Activated T-cell treated with anti-CD3 and anti-CD28 coated beads, Interleukin-2, amount 50 U/mL, for 1 hour (primary cell): Measurements from ENCODE around the gene ADGB.

Experiments
- DNase-seq: peaks from one replicate; pipeline ENCODE4 v3.0.0-alpha.2; 2020

Gene ADGB

DNA sequence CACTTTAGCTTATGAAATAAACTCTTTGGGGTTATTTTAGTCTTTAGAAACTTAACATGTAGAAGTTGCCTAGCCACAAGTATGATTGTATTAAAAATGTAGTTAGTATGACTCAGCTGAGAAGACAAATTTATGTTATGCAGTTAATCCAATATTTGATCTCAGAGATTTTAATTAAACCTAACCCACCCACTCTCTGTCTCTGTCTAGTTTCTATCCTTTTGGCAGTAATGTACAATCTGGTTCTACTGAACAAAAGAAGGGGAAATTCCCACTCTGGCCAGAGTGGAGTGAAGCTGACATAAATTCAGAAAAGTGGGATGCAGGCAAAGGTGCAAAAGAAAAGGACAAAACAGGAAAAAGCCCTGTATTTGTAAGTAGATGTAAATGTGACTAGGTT, 36.4 kb downstream of the ADGB start:
- DNase-seq: no peak

DNA sequence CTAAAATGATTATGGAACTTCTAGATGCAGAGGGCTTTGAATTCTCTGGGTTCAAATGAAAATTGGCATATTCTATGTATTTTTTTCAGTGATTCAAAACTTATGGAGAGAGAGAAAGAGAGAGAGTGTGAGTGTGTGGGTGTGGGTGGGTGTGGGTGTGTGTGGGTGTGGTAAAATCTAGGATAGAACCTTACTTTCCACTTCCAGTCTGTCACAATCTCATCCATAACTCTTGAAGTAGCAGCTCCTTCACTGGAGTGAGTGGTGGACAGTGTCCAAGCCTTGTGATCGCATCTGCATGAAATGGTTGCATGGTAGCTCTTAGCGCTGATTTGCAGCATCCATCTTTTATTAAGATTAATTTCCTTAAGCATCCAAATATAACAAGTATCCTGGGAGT, 37.7 kb downstream of the ADGB start:
- no peak for DNase-seq

DNA sequence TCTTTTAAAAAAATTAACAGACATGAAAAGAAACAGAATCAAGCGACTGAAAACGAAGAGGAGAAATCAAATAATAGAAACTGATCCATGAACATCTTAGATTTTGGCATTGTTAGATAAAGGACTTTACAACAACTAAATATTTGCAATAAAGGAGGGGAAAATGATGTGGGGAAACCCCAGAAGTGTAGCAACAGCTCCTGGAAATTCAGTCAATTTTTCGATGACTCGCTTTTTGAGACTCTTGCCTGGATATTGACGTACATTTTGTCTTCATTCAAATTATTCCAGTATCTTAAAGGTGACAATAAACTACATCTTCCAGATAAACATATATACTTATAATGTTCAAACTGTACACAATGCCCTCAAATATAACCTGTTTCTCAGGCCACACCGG, 44.1 kb downstream of the ADGB start:
- DNase-seq: no peak

DNA sequence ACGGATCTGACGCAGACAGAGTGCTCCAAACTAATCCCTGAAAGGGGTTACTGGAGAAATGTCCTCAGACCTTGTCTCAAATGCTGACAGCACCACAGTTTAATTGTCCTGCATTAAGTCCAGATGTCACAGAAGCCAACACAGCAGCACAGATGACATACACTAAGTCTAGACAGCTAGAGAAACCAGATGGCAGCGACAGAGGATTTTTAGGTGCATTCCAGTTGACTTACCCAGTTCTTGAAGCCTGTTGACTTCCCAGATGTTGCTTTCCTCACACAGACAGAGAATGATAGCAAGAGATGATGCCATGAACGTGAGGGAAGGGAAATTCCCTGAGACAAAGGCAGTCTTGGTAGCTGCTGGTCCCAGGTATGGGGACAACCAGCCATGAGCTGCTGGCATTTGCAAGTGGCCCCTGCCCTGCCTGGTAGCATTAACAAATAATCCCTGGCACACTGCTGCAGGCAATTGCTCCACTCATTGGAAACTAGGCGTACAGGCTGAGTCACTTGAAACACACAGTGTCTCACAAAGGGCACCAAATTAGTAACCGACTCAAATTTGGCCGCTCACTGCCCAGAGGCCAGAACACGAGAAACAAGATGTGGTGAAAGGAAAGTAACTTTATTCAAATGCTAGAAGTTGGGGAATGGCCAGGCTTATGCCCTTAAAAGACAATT, 52.2 kb downstream of the ADGB start:
- DNase-seq: no peak

DNA sequence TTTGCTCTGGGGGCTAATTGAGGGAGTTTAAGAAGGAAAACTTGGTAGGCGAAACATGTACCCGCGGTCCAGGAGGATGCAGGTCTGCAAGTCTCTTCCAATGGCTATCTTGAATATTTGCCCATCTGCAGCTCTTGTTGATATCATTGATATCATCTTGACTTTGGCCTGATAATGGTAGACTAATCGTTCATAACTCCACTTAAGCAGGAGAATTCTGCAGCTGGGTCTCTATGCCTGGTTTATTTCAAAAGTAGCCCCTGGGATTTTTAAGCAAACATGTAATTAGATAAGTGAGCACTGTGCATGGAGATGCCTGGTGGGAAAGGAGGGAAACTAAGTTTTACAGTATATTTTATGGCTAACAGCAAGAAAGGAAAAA, 52.7 kb downstream of the ADGB start:
- DNase-seq: no peak

DNA sequence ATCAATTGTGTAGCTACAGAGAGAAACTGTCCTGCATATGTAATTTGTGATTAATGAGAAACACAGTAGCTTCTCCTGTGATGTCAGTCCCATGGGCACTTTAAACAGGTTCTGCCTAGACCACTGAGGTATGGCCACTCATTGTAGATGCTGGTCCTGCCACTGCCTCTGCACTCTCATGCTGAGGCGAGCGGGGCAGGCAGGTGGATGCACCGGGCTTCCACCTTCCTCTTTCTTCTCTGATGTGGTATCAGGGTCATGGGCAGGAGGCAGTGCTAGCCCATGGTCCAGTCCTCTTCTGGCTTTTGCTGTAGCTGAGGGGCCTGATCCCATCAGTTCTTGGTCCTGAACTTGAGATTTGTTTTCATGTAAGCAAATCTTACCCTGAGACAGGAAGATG, 58.7 kb downstream of the ADGB start:
- no peak for DNase-seq

DNA sequence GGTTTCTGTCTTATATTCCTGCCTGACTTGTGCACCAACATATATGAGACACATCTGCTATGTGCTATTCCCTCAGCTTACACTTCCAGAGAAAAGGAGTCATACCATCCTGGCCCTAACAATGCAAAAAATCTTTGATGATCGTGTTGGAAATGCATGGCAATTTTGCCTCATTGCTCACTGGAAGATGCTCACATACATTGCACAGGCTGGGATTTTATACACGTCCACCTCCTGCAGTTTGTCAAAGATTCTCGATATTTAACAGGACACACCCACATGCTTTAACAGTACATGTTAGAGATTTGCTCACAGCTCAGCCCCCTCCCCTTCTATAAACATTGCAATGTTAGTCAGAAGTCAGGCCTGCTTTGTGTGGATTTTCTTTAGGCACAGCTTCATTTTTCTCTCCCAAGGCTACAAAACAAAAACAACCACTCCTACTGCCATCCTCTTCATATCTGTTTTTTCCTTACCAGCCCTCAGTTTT, 66.1 kb downstream of the ADGB start:
- no peak for DNase-seq

DNA sequence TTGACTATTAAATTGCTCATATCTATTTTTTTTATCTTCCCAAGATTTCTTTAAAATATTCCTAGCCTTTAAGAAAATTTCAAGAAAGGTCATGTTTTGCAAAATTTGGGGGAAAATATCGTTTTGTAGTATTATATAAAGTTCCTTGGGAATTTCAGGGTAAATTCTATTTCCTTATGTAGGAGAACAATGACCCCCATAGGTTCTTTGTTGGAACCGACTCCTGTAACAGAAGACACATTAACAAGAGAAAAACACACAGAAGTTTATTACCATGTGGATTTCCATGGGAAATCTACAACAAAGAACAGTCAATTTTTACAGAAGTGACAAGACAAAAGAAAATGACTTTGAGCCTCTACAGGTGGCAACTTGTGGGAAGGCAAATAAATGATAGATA, 68.1 kb downstream of the ADGB start:
- DNase-seq: no peak

DNA sequence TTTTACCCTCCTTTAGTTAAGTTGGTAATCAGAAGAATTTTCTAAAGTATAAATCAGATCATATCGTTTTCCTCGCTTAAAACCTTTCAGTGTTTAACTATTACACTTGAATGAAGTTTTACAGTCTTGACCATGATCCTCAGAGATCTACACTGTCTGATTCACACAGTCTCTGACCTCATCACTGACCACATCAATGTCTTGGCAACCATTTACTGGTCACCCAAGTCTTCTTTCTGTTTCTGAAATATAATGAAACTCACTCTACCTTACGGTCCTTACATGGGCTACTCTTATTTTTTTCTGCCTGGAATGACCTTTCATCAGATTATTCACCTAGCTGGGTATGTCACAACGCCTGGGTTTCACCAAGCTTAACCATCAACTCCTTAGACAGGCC, 71.4 kb downstream of the ADGB start:
- DNase-seq: no peak

DNA sequence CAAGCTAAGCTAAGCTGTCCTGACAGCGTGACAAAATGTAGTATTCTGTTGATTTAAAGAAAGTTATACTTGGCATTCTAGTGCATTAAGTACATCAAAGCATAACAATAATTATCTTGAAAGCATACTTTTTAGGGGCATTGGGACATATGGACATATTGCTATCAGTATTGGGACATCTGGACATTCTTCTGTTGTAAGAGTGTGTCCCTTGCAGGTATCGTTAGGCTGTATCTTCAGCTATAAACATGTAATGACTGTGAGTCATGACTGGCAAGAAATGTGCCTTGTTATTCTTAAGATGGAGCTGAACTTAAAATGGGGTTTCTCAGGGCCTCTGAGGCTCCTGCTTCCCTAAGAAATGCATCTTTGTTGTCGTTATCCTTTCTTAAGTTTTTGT, 74.3 kb downstream of the ADGB start:
- no peak for DNase-seq

DNA sequence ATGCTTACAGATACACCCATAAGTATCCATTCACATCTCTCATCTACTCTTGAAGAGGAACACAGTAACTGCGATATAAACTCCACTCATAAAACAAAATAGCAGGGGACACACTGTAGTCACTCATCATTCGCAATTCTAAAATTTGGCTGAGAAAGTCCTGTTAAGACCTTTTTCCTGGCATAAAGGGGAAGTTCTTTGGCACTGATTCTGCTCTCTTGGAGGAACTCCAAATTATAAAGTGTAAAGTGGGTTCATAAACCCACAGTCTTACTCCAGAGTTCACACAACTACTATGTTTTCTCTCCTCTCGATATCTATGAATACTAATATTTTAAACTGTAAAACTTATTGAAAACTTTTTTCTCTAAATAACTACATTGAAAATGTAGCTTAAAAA, 80.6 kb downstream of the ADGB start:
- DNase-seq: no peak

DNA sequence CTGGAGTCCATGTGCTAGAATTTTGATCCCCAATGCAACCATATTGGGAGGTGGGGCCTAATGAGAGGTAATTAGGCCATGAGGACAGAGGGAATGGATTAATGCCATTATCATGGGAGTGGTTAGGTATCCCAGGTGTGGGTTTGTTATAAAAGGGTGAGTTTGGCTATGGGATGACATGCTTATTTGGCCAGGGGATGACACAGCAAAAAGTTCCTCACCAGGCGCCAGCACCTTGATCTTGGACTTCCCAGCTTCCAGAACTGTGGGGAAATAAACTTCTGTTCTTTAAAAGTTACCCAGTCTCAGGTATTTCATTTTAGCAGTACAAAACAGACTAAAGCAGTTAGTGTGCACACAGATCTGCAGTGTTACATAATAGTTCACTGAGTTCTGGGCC, 84.1 kb downstream of the ADGB start:
- DNase-seq: no peak

DNA sequence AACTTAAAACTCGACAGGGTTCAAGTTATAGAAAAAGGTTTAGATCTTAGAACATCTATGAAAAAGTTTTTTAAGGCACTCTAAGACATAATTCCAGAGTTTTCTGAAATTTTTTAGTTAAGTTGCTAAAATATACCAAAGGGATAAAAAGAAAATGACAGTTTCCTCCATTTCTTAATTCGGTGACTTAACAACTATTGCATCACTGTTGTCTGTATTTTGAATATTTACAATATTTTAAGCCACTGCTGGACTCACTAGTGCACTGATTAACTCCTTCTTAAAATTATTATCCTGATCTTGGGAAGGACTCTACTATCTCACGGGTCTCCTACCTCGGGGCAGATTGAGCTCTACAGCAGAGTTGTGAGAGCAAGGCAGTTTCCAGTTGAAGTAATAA, 91.0 kb downstream of the ADGB start:
- no peak for DNase-seq

DNA sequence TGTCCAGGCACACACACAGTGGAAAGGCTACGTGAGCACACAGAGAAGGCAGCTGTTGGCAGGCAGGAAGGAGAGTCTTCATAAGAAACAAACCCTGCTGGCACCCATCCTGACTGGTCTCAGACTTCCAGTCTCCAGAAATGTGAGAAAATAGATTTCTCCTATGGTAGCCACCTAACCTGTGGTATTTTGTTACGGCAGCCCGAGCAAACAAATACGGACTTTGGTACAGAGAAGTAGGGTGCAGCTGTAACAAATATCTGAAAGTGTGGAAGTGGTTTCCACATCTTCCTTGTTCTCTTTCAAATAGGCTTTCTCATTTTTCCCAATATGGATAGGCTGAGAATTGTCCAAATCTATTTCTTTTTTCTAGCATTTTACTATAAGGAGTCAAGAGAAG, 94.6 kb downstream of the ADGB start:
- no peak for DNase-seq

DNA sequence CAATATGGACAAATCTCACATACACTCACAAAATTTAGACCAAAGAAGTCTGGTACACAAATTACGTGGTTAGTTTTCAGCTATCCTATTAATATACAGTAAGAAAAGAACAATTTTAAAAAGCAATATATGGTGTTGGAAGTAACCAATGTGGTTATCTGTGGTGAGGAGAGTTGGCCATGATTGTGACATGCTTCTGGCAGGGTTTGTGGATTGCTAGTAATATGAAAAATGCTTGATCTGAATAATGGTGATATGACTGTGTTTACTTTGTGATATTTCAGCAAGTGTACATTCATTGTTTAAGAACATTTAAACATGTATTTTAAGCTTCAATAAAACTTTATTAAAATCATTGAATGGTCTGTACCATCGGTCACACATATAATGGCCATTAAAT, 99.1 kb downstream of the ADGB start:
- DNase-seq: no peak

DNA sequence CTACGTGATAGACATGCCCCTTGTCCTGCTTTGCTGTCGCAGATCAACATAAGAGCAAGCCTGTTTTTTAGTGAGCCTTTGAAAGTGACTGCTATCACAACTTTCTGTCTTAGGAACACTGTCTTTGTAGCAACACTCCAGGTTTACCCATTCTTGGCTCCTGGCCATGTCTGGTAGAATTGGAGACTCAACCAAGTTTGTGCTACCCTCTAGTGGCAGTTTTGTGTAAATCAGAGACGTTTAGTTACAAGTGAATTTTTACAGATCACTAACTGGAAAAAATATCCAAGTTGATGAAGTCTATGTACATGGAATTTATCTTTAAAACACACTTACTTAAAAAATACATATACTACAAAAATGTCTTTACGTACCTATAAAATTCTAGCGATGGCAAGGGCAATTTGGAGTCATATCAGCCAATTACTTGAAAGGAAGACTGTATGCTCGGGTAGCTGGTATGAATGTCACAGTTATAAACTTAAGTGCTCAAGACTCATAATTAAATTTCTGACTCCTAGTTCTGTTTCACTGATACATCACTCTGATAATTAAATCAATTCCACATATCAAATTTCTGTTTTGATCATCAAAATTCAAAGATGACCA, 101.4 kb downstream of the ADGB start:
- no peak for DNase-seq

DNA sequence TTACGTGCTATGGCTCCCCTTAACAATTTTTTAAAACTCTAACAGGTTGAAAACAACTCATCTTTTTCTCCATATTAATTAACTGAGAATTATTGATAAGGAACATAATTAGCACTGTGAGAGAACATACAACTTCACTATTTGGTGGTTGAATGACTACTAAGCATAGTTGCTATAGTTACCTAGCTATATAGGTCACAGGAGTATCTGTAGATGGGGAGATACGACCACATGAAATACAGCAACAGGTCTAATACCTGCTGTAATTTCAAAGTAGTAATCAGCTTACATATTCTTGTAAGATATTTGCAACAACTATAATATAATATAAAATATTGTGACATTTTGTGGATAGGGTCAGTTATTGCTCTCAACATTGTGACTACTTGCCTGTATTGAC, 102.9 kb downstream of the ADGB start:
- no peak for DNase-seq

DNA sequence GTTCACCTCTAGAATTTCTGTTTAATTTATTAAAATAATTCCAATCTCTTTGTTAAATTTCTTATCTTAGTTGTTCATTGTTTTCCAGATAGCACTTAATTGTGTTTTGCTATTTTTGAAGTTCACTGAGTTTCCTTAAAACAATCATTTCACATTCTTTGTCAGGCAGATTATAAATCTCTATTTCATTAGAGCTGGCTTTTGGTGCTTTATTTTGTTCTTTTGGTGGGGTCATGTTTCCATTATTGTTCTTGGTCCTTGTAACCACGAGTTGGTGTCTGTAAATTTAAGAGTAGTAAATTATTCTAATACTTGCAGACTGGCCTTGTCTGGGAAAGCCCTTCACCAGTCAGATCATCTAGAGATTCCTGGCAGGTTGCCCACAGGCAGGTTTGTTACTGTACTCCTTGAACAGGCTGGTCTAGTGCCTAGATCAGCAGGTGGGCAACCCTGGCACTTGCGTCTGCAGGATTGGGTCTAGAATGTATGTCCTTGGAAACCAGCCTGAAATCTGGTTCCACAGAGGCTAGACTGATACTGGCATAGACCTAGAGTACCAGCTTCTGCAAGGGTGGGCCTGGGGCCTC, 110.4 kb downstream of the ADGB start:
- no peak for DNase-seq

DNA sequence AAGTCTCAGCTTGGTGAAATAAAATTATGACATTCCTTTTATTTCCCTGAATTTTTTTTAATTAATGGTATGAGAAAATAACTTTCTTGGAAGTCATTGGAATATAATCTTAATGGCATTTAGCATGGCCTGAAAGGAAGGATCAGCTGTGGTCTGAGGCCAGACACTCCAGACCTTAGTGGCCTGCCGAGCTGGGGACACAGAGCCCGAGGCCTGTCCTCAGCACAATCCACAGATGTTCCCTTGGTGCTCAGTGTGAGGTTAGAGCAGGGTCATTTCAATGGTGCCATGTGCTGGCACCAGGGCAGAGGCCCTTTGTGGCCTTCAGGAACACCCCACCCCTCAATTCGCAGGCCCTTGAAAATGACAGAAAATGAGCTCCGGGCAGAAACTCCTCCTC, 120.6 kb downstream of the ADGB start:
- no peak for DNase-seq

DNA sequence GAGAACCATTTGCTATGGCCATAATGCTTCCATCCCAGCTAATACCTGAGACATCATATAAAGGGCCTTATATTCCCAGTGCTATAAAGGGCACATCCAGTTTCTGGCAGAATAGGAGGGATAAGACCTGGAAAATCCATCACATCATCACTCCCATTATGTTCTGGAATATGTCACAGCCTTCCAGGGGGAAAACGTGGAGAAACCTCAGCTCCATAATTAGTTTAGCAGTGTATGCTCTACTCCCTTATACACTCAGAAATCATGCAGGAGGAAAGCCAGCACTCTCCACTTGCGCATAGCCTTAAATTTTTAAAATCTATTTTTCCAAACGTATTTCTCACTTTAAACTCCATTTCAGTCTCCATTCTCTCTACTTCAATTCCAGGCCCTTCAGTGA, 140.9 kb downstream of the ADGB start:
- no peak for DNase-seq

DNA sequence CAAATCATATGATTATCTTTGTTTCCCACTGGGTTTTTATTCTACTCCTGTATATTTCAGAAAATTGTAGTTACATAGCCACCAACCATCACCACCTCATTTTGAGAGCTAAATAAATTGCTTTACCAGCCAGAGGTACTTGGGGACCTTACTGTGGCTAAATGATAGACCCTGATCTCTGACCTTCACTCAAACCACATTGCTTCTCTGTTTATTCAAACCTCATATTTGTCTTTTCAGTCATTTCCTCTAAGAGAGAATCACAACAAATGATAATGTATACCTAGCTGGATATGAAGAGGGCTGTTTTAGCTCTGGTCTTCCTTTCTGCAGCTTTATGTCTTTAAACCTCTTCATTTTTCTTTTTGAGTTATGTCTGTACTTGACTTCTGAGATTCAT, 142.8 kb downstream of the ADGB start:
- no peak for DNase-seq

DNA sequence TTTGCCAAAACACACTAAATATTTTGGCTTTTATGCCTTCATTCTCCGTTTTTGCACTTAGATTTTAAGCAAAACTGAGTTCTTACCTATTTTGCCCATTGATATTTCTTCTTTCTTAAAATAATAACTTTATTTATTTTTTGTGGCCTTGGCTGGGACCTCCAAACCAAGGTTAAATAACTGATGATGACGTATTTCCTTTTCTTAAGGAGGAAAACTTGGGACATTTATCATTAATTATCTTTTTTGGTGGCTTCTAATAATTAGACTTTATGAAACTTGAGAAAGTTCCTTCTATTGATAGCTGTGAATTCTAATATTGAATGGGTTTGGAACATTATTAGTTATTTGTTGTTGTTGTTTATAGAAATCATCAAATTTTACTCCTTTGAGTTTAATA, 154.5 kb downstream of the ADGB start:
- DNase-seq: no peak

DNA sequence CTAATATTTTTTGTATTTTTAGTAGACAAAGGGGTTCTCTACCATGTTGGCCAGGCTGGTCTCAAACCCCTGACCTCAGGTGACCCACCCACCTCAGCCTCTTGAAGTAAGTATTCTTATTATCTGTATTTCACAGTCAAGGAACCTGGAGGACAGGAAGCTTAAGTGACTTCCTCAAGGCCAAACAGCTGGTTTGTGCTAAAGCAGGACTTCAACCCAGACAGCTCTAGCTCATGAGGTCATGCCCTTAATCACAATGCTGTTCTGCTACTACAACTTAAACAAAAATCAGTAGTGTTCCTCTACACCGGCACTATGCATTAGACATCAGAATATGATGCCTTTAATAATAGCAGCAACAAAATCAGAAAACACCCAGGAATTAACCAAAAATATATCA, 168.9 kb downstream of the ADGB start:
- no peak for DNase-seq

DNA sequence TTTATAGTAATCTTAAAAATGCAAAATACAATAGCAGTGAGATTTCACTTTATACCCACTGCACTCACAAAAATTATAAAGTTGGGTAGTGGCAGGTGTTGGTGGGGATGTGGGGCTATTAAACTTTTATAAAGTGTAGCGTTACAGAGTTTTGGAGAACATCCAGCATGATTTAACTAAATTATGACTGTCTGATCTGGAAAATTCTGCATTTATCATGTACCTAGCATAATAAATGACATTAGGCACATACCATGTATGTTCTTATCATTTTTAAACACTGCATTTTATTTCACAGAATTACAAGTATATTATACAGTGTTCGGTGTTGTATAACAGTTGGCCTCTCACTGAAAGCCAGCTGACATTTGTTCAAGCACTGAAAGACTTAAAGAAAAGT, 169.9 kb downstream of the ADGB start:
- DNase-seq: no peak
